ENCODE results near the gene CCDC102B.

- TF ChIP-seq CTCF (conservative IDR thresholded peaks at IDR 0.05; ENCODE audit: low read depth, low read length) (no peak), EZH2 (IDR thresholded peaks at IDR 0.05; ENCODE audit: low read length, unreplicated experiment) (no peak)
Observed at GRCh38 chr18:68817584-68817983, 19.7 kb downstream of the CCDC102B start.
